K562 (cell line): ENCODE data around the gene OR6K3. TPM values are rescaled to one million over a fixed set of nuclear protein-coding genes. Genes with fewer than 3 reads are reported as not detected.

Source experiments
- ATAC-seq: fragments of 200-7000 bp; cut with Tn5 transposase; 3 replicates; pipeline ENCODE4 v1.9.1; 2020; ENCODE audit warnings: moderate library complexity
- BruUV-seq: library from RNA; stranded (reverse); fragments of 400-500 nt; replicated peaks from 2 replicates; lab custom pipeline; 2021; lab: Mats Ljungman, UMichigan
- CTCF ChIA-PET: fragments of 300-600 bp; formaldehyde crosslinking; extraction: SDS; loops from one replicate; lab custom pipeline; 2021; ENCODE audit warnings: low intra/inter-chr PET ratio; lab: Yijun Ruan, JAX
- POLR2A ChIA-PET: fragments of 300-600, 350-650 bp; sonication (Branson Sonifier 250); formaldehyde crosslinking; extraction: SDS; loops from one replicate; lab custom pipeline; 2021; ENCODE audit warnings: antibody characterized with exemption, inconsistent platforms; lab: Yijun Ruan, JAX
- DNase-seq, 4 experiments: peaks; one replicate each; pipeline versions ENCODE4 v3.0.0 to v3.0.0-alpha.2; 2011 to 2018; ENCODE audit warnings: low spot score in 3 of 4, mixed read lengths in 3 of 4; ENCODE audit errors: extremely low read depth in 1 of 4
- FAIRE-seq: peaks from 2 replicates; lab custom pipeline; 2011; peaks lifted over from hg19 to GRCh38; lab: Jason Lieb, UNC
- H2AFZ ChIP-seq: 2 replicates; pipeline ENCODE4 v1.6.0; 2011; ENCODE audit warnings: low read depth, low read length, control low read depth, inconsistent platforms
- H3K27ac ChIP-seq: fragments of 200-600 bp; 3 replicates; pipeline ENCODE4 v1.8.0; 2011; ENCODE audit warnings: low read depth, mild to moderate bottlenecking, control low read depth, inconsistent platforms, low read length, moderate library complexity, mixed read lengths; ENCODE audit errors: extremely low read depth
- H3K27me3 ChIP-seq, 2 experiments: fragments of 300-600 bp in 1 of 2; 2 replicates in 1 of 2; 3 replicates in 1 of 2; pipeline versions ENCODE4 v1.6.0 to v1.8.0; 2011; ENCODE audit warnings: inconsistent platforms in 2 of 2, low read length in 2 of 2, mild to moderate bottlenecking in 1 of 2, mixed read lengths in 1 of 2, moderate library complexity in 1 of 2; ENCODE audit not compliant: control insufficient read depth in 2 of 2, insufficient read depth in 2 of 2
- H3K36me3 ChIP-seq: fragments of 300-600 bp; 3 replicates; pipeline ENCODE4 v1.8.0; 2011; ENCODE audit warnings: mild to moderate bottlenecking, low read length, inconsistent platforms; ENCODE audit not compliant: control insufficient read depth, insufficient read depth
- H3K4me1 ChIP-seq, 2 experiments: fragments of 200-600 bp in 1 of 2; replicated peaks in 1 of 2; 2 replicates in 1 of 2; 3 replicates in 1 of 2; pipeline versions ENCODE4 v1.5.1 to v1.8.0; 2011; ENCODE audit warnings: inconsistent platforms in 2 of 2, low read length in 2 of 2, mild to moderate bottlenecking in 1 of 2, mixed read lengths in 1 of 2, moderate library complexity in 1 of 2; ENCODE audit not compliant: control insufficient read depth in 2 of 2, insufficient read depth in 2 of 2
- H3K4me2 ChIP-seq: 2 replicates; pipeline ENCODE4 v1.6.1; 2011; ENCODE audit warnings: low read length, control low read depth, inconsistent platforms, mixed read lengths; ENCODE audit not compliant: insufficient read depth
- H3K4me3 ChIP-seq: fragments of 200-600 bp; sonication (generic), shearing (Covaris generic); 2 replicates; pipeline ENCODE4 v1.5.1; 2016; ENCODE audit warnings: control low read depth, inconsistent platforms
- H3K79me2 ChIP-seq: fragments of 200-600 bp; 3 replicates; pipeline ENCODE4 v1.8.0; 2011; ENCODE audit warnings: low read length, inconsistent platforms; ENCODE audit not compliant: control insufficient read depth, insufficient read depth
- H3K9ac ChIP-seq, 2 experiments: 2 replicates each; pipeline versions ENCODE4 v1.6.0 to v1.6.1; 2011; ENCODE audit warnings: low read depth in 2 of 2, low read length in 2 of 2, control low read depth in 1 of 2, inconsistent platforms in 1 of 2, mild to moderate bottlenecking in 1 of 2, mixed read lengths in 1 of 2; ENCODE audit not compliant: insufficient read depth in 1 of 2
- H3K9me1 ChIP-seq: one replicate; pipeline ENCODE4 v1.6.0; 2011; ENCODE audit warnings: inconsistent platforms, mild to moderate bottlenecking, low read length, moderate library complexity; ENCODE audit not compliant: control insufficient read depth, insufficient read depth
- H3K9me3 ChIP-seq: replicated peaks from 2 replicates; pipeline ENCODE4 v1.5.1; 2011; ENCODE audit warnings: low read depth, low read length, inconsistent platforms; ENCODE audit not compliant: control insufficient read depth, insufficient read depth
- H4K20me1 ChIP-seq: replicated peaks from 2 replicates; pipeline ENCODE4 v1.6.1; 2011; ENCODE audit warnings: low read length, inconsistent platforms, mixed read lengths; ENCODE audit not compliant: control insufficient read depth, insufficient read depth
- HMBOX1 ChIP-seq: sonication (generic); IDR thresholded peaks from 2 replicates; pipeline ENCODE4 v1.6.1; 2016
- PTBP1 ChIP-seq: fragments of 200-400 bp; formaldehyde crosslinking; IDR thresholded peaks from 2 replicates; pipeline ENCODE4 v1.6.1; 2017; ENCODE audit warnings: low read depth, low read length
- ZKSCAN3 ChIP-seq: fragments of 250-450 bp; sonication (Bioruptor Pico); IDR thresholded peaks from 2 replicates; pipeline ENCODE4 v1.4.0; 2020
- WGBS: fragments of 100-300 bp; shearing (Covaris generic); methylation state at CpG from one replicate; pipeline ENCODE4 v1.1.6; 2016; ENCODE audit warnings: low coverage, mixed read lengths; ENCODE audit not compliant: insufficient coverage; ENCODE audit errors: missing lambda C conversion rate; 5-methylcytosine and 5-hydroxymethylcytosine counted together
- in situ Hi-C: fragments of 300-500 bp; cut with MboI; formaldehyde crosslinking; loops from 4 replicates; pipeline ENCODE4 v1.15.0; 2018; ENCODE audit warnings: inconsistent platforms, mixed read lengths
- intact Hi-C: fragments of 100-400 bp; cut with micrococcal nuclease; formaldehyde crosslinking; loops from 2 replicates; pipeline ENCODE4 v1.14.2; 2022
- polyA plus RNA-seq, 8 experiments: library from polyadenylated mRNA; depleted of rRNA in 4 of 8; stranded (reverse) in 5 of 8; unstranded in 3 of 8; fragments of >200 nt; fragmentation: Nextera tagmentation in 2 of 8; fragmentation: Illumina TruSeq in 1 of 8; extraction: Ambion mirVana in 2 of 8; extraction: Trizol in 1 of 8; gene quantifications; 2 replicates each; pipeline versions ENCODE4 v1.2.1 to v1.2.3, GENCODE V29; 2011 to 2014; ENCODE audit warnings: inconsistent platforms in 1 of 8, missing spikeins in 1 of 8
- total RNA-seq, 7 experiments: library from RNA; depleted of rRNA in 6 of 7; stranded (reverse); fragments of >200 nt in 6 of 7; fragmentation: Illumina TruSeq in 2 of 7; extraction: Trizol in 2 of 7; gene quantifications; 2 replicates each; pipeline versions ENCODE4 v1.2.1 to v1.2.3, GENCODE V29; 2011 to 2021; ENCODE audit warnings: low replicate concordance in 1 of 7

Gene OR6K3
- total and polyA plus RNA-seq, 9 of the 15 experiments (the other 6 are each of a cell fraction or from before 2014, with no cell fraction given), result not detected

GRCh38 chr1:158679289-158679688, 41.2 kb downstream of the OR6K3 start:
- Histone ChIP-seq H3K4me1 (peaks cover 0 to 8% of the 10 kb centered on the region in 2 experiments; a peak in 2 of 5 replicates), H3K4me2 (no peak overlapping the region), H3K36me3 (peaks cover 96% of the 10 kb centered on the region), H3K9me3 (no peaks in the 10 kb centered on the region), H3K27ac (no peak overlapping the region), H2AFZ (no peak overlapping the region), H4K20me1 (no peaks in the 10 kb centered on the region), H3K27me3 (no peaks in the 10 kb centered on the region), H3K9me1 (no peaks in the 10 kb centered on the region), H3K4me3 (no peak overlapping the region), H3K79me2 (peaks cover 20% of the 10 kb centered on the region), H3K9ac (no peak overlapping the region)
- ATAC-seq (no peak), FAIRE-seq (no peak), DNase-seq (no peak)
- 80% methylated on average over 1 of the region's 1 CpG for WGBS
- in situ Hi-C loops (no loop called here), intact Hi-C loops (no loop called here)
- ChIA-PET CTCF (no interaction called here), POLR2A (interaction anchor here (1.3 to 1.4 kb wide), 2 partner anchors 10 to 11 kb away, joined by 3 to 5 read pairs; no protein-coding TSS in a partner anchor)
- no TSS peak for BruUV-seq
- no peak for TF ChIP-seq PTBP1

GRCh38 chr1:158675563-158676323, 44.8 kb downstream of the OR6K3 start:
- Histone ChIP-seq H3K36me3 (peaks cover 96% of the 10 kb centered on the region), H3K27ac (no peak overlapping the region), H3K9me1 (no peaks in the 10 kb centered on the region), H3K9ac (no peak overlapping the region), H3K27me3 (no peaks in the 10 kb centered on the region), H4K20me1 (no peaks in the 10 kb centered on the region), H3K4me3 (no peak overlapping the region), H3K79me2 (no peaks in the 10 kb centered on the region), H3K9me3 (no peaks in the 10 kb centered on the region), H3K4me2 (no peak overlapping the region), H2AFZ (no peak overlapping the region), H3K4me1 (no peaks in the 10 kb centered on the region; a peak in 1 of 5 replicates)
- no peak for DNase-seq
- WGBS, result 50% methylated on average over 4 of the region's 4 CpGs
- ATAC-seq, result no peak
- no TSS peak for BruUV-seq
- intact Hi-C loops (no loop called here), in situ Hi-C loops (no loop called here)
- ChIA-PET POLR2A (interaction anchor here (1.4 kb wide), 1 partner anchor 10 kb away, joined by 9 read pairs; the partner anchor contains the start of gene SPTA1), CTCF (no interaction called here)
- 0 out of 2 replicates have a peak, but pooled peaks have one; percentile 16 for TF ChIP-seq HMBOX1
- TF ChIP-seq ZKSCAN3 (CRISPR knock-in tag), result no peak
- no peak for FAIRE-seq
